BJ (cell line): ENCODE measurements around the gene PCDHGA8. TPM values are rescaled to one million over a fixed set of nuclear protein-coding genes. Genes with fewer than 3 reads are reported as not detected.
"Not testable (repeated sequence)": the region's sequence is repeated elsewhere in the genome, so short reads cannot be mapped to it uniquely, and the experiment has no call there.

Experiments used
- CTCF ChIA-PET: fragments of 350-600 bp; formaldehyde crosslinking; extraction: SDS; loops from one replicate; lab custom pipeline; 2021; ENCODE audit warnings: antibody characterized with exemption, inconsistent platforms; lab: Yijun Ruan, JAX
- POLR2A ChIA-PET: fragments of 300-600 bp; sonication (Branson Sonifier 250); formaldehyde crosslinking; extraction: SDS; loops from one replicate; lab custom pipeline; 2021; ENCODE audit warnings: antibody characterized with exemption; lab: Charles Lee
- DNase-seq: peaks from one replicate; pipeline ENCODE4 v3.0.0-alpha.2; 2011; ENCODE audit warnings: low read depth
- H3K27me3 ChIP-seq: 2 replicates; pipeline ENCODE4 v1.6.0; 2011; ENCODE audit warnings: low read length; ENCODE audit not compliant: control insufficient read depth, insufficient read depth
- H3K36me3 ChIP-seq: 2 replicates; pipeline ENCODE4 v1.5.1; 2011; ENCODE audit warnings: low read length; ENCODE audit not compliant: control insufficient read depth, insufficient read depth
- H3K4me3 ChIP-seq: 2 replicates; pipeline ENCODE4 v1.5.1; 2011; ENCODE audit warnings: low read depth, mild to moderate bottlenecking, control low read depth, low read length
- polyA plus RNA-seq: library from polyadenylated mRNA; depleted of rRNA; stranded (reverse); fragments of >200 nt; gene quantifications from 2 replicates; pipeline ENCODE4 v1.2.3, GENCODE V29; 2011
- TF ChIP-seq, protein P1 (sequence below): IDR thresholded peaks from 2 replicates; pipeline ENCODE4 v1.5.1; 2011; ENCODE audit warnings: low read depth, mild to moderate bottlenecking, control low read depth, inconsistent platforms, low read length, moderate library complexity; ENCODE audit not compliant: insufficient read depth

PCDHGA8 gene
- polyA plus RNA-seq, 1 experiment = 0.77 TPM

DNA sequence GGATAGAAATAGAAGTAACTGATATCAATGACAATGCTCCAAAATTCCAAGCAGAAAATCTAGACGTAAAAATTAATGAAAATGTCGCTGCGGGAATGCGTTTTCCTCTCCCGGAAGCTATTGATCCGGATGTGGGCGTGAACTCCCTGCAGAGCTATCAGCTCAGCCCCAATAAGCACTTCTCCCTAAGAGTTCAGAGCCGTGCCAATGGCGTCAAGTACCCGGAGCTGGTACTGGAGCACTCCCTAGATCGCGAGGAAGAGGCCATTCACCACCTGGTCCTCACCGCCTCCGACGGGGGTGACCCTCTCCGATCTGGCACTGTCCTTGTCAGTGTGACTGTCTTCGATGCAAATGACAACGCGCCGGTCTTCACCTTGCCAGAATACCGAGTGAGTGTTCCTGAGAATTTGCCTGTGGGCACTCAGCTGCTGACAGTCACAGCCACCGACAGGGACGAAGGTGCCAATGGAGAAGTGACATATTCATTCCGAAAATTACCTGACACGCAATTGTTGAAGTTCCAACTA, 21.2 kb downstream of the PCDHGA8 start:
- H3K4me3 ChIP-seq = peak overlapping the region; percentile 33
- POLR2A ChIA-PET = no interaction called here
- TF ChIP-seq, protein P1, sequence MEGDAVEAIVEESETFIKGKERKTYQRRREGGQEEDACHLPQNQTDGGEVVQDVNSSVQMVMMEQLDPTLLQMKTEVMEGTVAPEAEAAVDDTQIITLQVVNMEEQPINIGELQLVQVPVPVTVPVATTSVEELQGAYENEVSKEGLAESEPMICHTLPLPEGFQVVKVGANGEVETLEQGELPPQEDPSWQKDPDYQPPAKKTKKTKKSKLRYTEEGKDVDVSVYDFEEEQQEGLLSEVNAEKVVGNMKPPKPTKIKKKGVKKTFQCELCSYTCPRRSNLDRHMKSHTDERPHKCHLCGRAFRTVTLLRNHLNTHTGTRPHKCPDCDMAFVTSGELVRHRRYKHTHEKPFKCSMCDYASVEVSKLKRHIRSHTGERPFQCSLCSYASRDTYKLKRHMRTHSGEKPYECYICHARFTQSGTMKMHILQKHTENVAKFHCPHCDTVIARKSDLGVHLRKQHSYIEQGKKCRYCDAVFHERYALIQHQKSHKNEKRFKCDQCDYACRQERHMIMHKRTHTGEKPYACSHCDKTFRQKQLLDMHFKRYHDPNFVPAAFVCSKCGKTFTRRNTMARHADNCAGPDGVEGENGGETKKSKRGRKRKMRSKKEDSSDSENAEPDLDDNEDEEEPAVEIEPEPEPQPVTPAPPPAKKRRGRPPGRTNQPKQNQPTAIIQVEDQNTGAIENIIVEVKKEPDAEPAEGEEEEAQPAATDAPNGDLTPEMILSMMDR = no peak
- no peaks in the 10 kb centered on the region for H3K36me3 ChIP-seq
- CTCF ChIA-PET = interaction anchor here (0.6 to 4.3 kb wide), 25 partner anchors 7 to 157 kb away, joined by 3 to 73 read pairs (median 5); partner anchors contain the start of genes PCDHGA1, PCDHGA11, PCDHGA2 and PCDHGA4
- no peaks in the 10 kb centered on the region for H3K27me3 ChIP-seq
- no peak for DNase-seq

DNA sequence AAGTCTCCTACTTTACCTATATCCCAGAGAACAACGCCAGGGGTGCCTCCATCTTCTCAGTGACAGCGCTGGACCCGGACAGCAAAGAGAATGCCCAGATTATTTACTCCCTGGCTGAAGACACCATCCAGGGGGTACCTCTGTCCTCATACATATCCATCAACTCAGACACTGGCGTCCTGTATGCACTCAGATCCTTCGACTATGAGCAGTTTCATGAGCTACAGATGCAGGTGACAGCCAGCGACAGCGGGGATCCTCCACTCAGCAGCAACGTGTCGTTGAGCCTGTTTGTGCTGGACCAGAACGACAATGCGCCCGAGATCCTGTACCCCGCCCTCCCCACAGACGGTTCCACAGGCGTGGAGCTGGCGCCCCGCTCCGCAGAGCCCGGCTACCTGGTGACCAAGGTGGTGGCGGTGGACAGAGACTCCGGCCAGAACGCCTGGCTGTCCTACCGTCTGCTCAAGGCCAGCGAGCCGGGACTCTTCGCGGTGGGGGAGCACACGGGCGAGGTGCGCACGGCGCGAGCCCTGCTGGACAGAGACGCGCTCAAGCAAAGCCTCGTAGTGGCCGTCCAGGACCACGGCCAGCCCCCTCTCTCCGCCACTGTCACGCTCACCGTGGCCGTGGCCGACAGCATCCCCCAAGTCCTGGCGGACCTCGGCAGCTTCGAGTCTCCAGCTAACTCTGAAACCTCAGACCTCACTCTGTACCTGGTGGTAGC, 22.3 kb downstream of the PCDHGA8 start:
- not testable (repeated sequence) for DNase-seq
- CTCF ChIA-PET = interaction anchor here (1.6 to 4.3 kb wide), 8 partner anchors 14 to 149 kb away, joined by 4 to 73 read pairs (median 16); partner anchors contain the start of genes PCDHGA2, PCDHGA8 and PCDHGB3

DNA sequence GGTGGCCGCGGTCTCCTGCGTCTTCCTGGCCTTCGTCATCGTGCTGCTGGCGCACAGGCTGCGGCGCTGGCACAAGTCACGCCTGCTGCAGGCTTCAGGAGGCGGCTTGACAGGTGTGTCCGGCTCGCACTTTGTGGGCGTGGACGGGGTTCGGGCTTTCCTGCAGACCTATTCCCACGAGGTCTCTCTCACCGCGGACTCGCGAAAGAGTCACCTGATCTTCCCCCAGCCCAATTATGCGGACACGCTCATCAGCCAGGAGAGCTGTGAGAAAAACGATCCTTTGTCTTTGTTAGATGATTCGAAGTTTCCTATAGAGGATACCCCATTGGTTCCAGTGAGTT, 22.8 kb downstream of the PCDHGA8 start:
- POLR2A ChIA-PET, DNase-seq, H3K27me3 ChIP-seq, H3K36me3 ChIP-seq, H3K4me3 ChIP-seq: not testable (repeated sequence)
- CTCF ChIA-PET = interaction anchor here (1.6 to 7.6 kb wide), 4 partner anchors 15 to 149 kb away, joined by 4 to 112 read pairs (median 32); no protein-coding TSS in a partner anchor

More for the DNA sequence above, 22.3 kb downstream of the PCDHGA8 start:
- POLR2A ChIA-PET = interaction anchor here (0.5 kb wide), 1 partner anchor 16 kb away, joined by 4 read pairs; the partner anchor contains the start of gene PCDHGA12
- H3K27me3 ChIP-seq, H3K36me3 ChIP-seq, H3K4me3 ChIP-seq: not testable (repeated sequence)

DNA sequence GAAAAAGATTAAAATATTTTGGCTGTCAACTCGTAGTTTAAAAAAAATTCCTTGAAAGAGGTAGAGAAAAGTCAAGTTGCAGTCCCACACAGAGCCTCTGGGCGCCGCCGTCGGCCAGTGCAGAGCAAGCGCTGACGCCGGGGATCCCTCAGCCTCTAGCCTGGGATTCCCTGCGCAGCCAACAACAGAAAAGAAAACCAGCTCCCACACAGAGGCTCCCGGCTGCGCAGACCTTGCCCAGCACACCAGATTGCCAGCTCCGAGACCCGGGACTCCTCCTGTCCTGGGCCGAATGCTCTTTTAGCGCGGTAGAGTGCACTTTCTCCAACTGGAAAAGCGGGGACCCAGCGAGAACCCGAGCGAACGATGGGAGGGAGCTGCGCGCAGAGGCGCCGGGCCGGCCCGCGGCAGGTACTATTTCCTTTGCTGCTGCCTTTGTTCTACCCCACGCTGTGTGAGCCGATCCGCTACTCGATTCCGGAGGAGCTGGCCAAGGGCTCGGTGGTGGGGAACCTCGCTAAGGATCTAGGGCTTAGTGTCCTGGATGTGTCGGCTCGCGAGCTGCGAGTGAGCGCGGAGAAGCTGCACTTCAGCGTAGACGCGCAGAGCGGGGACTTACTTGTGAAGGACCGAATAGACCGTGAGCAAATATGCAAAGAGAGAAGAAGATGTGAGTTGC, 25.2 kb downstream of the PCDHGA8 start, which contains the start of gene PCDHGB7:
Gene PCDHGB7 (plus strand): TSS at position 184 of the 679 bp plus-strand sequence. CDS start 183 bp downstream, at position 367.
- CTCF ChIA-PET = interaction anchor here (0.6 to 7.6 kb wide), 42 partner anchors 9 to 235 kb away, joined by 3 to 112 read pairs (median 4); partner anchors contain the start of genes PCDHB14, PCDHGA1, PCDHGA12 and PCDHGA5
- peak within 1 kb of the TSS; percentile 47 for H3K4me3 ChIP-seq
- H3K27me3 ChIP-seq, H3K36me3 ChIP-seq, POLR2A ChIA-PET, DNase-seq: not testable (repeated sequence)
- TF ChIP-seq, protein P1 = peak; percentile 81

DNA sequence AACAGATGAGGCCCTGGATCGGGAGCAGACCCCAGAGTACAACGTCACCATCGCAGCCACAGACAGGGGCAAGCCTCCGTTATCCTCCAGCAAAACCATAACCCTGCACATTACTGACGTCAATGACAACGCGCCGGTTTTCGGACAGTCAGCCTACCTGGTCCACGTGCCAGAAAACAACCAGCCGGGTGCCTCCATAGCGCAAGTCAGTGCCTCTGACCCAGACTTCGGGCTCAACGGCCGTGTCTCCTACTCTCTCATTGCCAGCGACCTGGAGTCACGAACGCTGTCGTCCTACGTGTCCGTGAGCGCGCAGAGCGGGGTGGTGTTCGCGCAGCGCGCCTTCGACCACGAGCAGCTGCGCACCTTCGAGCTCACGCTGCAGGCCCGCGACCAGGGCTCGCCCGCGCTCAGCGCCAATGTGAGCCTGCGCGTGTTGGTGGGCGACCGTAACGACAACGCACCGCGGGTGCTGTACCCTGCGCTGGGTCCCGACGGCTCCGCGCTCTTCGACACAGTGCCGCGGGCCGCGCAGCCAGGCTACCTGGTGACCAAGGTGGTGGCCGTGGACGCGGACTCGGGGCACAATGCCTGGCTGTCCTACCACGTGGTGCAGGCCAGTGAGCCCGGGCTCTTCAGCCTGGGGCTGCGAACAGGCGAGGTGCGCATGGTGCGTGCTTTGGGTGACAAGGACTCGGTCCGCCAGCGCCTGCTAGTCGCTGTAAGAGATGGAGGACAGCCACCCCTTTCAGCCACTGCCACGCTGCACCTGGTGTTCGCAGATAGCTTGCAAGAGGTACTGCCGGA, 26.8 kb downstream of the PCDHGA8 start:
- no peak overlapping the region for H3K4me3 ChIP-seq

More for the DNA sequence above, 26.8 kb downstream of the PCDHGA8 start:
- no peak for DNase-seq
- peaks cover 3% of the 10 kb centered on the region; the same call in 1 of the 2 replicates for H3K36me3 ChIP-seq
- H3K27me3 ChIP-seq = no peaks in the 10 kb centered on the region
- ChIA-PET POLR2A (interaction anchor here (0.6 kb wide), 1 partner anchor 11 kb away, joined by 5 read pairs; the partner anchor contains the start of gene PCDHGA12), CTCF (interaction anchor here (0.6 to 7.6 kb wide), 6 partner anchors 39 to 144 kb away, joined by 3 to 112 read pairs (median 12); no protein-coding TSS in a partner anchor)
- TF ChIP-seq, protein P1 = no peak
